Measurements from ENCODE around the gene BUD31.

DNA sequence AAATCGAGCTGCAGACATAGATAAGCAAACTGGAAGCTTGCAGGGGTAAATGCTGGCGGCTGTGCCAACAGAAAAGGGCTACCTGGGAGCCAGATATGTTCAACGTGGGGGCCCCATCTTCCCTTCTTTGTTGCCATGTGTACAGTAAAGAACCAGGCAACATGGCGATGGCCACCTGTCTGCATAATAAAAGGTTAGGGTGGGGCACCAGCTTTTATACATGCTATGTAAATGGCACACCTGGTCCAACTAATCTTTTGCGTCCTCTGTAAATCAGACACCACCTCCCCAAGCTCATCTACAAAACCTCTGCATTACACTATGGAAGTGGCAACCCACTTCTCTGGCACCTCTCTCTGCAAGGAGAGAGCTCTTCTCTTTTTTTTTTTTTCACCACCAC lies 13.9 kb downstream of the BUD31 start:
- TF ChIP-seq, protein P1, sequence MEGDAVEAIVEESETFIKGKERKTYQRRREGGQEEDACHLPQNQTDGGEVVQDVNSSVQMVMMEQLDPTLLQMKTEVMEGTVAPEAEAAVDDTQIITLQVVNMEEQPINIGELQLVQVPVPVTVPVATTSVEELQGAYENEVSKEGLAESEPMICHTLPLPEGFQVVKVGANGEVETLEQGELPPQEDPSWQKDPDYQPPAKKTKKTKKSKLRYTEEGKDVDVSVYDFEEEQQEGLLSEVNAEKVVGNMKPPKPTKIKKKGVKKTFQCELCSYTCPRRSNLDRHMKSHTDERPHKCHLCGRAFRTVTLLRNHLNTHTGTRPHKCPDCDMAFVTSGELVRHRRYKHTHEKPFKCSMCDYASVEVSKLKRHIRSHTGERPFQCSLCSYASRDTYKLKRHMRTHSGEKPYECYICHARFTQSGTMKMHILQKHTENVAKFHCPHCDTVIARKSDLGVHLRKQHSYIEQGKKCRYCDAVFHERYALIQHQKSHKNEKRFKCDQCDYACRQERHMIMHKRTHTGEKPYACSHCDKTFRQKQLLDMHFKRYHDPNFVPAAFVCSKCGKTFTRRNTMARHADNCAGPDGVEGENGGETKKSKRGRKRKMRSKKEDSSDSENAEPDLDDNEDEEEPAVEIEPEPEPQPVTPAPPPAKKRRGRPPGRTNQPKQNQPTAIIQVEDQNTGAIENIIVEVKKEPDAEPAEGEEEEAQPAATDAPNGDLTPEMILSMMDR (IDR thresholded peaks at IDR 0.05): no peak
- TF ChIP-seq POLR2A (IDR thresholded peaks at IDR 0.05; ENCODE audit: low read depth) (no peak), POLR2AphosphoS5 (IDR thresholded peaks at IDR 0.05) (no peak), EP300 (IDR thresholded peaks at IDR 0.05) (no peak)
